Stimulated activated CD8-positive, alpha-beta memory T cell treated with anti-CD3 and anti-CD28 coated beads, Interleukin-7, amount 100 ng/mL, for 48 hours (primary cell): ENCODE measurements around the gene DACT2.
"Not testable (repeated sequence)": the region's sequence is repeated elsewhere in the genome, so short reads cannot be mapped to it uniquely, and the experiment has no call there.

Experiments used
- DNase-seq, 2 donors: peaks; one replicate each; pipeline ENCODE4 v3.0.0-alpha.2; 2020; ENCODE audit warnings: low read depth in 1 of 2; ENCODE audit errors: extremely low read depth in 1 of 2

DACT2 gene

GRCh38 chr6:168305096-168305749 is 14.4 kb downstream of the DACT2 start:
- no peak for DNase-seq

GRCh38 chr6:168304752-168305015 is 14.9 kb downstream of the DACT2 start:
- no peak for DNase-seq

- DNase-seq: no peak
Measured at GRCh38 chr6:168303982-168304751, 15.4 kb downstream of the DACT2 start.

- no peak for DNase-seq
Measured at GRCh38 chr6:168302534-168302933, 17.0 kb downstream of the DACT2 start.

- no peak for DNase-seq
Measured at GRCh38 chr6:168301648-168302398, 17.8 kb downstream of the DACT2 start.

GRCh38 chr6:168300975-168301647 is 18.5 kb downstream of the DACT2 start:
- no peak for DNase-seq

- DNase-seq: no peak
Measured at GRCh38 chr6:168299541-168300511, 19.8 kb downstream of the DACT2 start.

GRCh38 chr6:168297643-168298042 is 21.9 kb downstream of the DACT2 start:
- DNase-seq: no peak

GRCh38 chr6:168294901-168295300 is 24.7 kb downstream of the DACT2 start:
- no peak for DNase-seq

- no peak for DNase-seq
Measured at GRCh38 chr6:168293636-168294530, 25.7 kb downstream of the DACT2 start.

- DNase-seq: no peak
Measured at GRCh38 chr6:168292826-168293225, 26.8 kb downstream of the DACT2 start.

- DNase-seq: no peak
Measured at GRCh38 chr6:168291450-168291849, 28.1 kb downstream of the DACT2 start.

GRCh38 chr6:168290095-168290494 is 29.5 kb downstream of the DACT2 start:
- DNase-seq: no peak

GRCh38 chr6:168289571-168289962 is 30.0 kb downstream of the DACT2 start:
- DNase-seq: no peak

- DNase-seq: no peak
Measured at GRCh38 chr6:168288781-168289570, 30.6 kb downstream of the DACT2 start.

GRCh38 chr6:168287460-168287859 is 32.1 kb downstream of the DACT2 start:
- not testable (repeated sequence) for DNase-seq

GRCh38 chr6:168286771-168287446 is 32.7 kb downstream of the DACT2 start:
- peak; percentile 6 to 20 for DNase-seq

GRCh38 chr6:168286116-168286515 is 33.5 kb downstream of the DACT2 start:
- no peak for DNase-seq
